HG03457 (cell line): Measurements from ENCODE around the gene BCHE.
A peak's percentile ranks its signal among the peaks of the same experiment; 100 is the strongest.
"Not testable (repeated sequence)": the region's sequence is repeated elsewhere in the genome, so short reads cannot be mapped to it uniquely, and the experiment has no call there.

Source experiments
- ATAC-seq: cut with Tn5 transposase; IDR thresholded peaks from one replicate; pipeline ENCODE4 v1.9.1; 2021; ENCODE audit warnings: moderate number of reproducible peaks; ENCODE audit not compliant: unreplicated experiment

Gene BCHE

GRCh38 chr3:165817160-165817709 lies 20.0 kb downstream of the BCHE start:
- no peak for ATAC-seq

- no peak for ATAC-seq
Observed at GRCh38 chr3:165816209-165816608, 21.0 kb downstream of the BCHE start.

GRCh38 chr3:165815682-165816081 lies 21.5 kb downstream of the BCHE start:
- ATAC-seq, result no peak

- ATAC-seq, result no peak
Observed at GRCh38 chr3:165814380-165814779, 22.8 kb downstream of the BCHE start.

DNA sequence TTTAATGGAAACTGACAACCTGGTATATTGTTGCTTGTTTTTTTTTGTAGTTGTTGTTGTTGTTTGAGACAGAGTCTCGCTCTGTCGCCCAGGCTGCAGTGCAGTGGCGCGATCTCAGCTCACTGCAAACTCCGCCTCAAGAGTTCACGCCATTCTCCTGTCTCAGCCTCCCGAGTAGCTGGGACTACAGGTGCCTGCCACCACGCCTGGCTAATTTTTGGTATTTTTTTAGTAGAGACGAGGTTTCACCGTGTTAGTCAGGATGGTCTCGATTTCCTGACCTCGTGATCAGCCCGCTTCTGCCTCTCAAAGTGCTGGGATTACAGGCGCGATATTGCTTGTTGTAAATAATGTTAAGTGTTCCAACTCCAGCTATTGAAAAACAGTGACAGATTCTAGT lies 29.3 kb downstream of the BCHE start:
- ATAC-seq, result not testable (repeated sequence)

DNA sequence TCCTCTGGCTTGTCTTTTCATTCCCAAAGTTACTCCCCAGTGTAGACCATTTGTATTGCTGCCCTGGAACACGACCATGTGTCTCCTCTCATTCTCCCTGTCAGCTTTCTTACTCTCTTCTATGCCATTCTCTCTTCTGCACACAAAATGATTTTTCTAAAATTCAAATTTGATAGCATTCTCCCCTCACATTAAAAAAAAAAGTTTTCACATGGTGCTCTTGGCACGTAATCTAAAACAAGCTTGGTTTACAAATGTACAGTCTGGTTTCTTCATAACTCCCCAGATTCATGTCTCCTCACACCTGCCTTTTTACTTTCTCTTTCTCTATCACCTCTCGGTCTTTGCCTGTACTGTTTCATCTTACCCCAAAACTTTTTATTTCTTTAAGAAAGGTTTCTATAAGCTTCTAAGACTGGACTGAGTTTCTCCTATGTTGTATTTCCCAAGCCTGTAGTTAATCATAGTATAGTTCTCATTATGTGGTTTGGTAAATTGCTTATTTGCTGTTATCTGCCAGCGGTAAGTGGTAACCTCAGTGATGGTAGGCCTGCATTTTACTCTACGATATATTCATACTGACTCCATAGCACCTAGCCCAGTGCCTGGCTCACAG lies 31.2 kb downstream of the BCHE start:
- peak; percentile 95 for ATAC-seq

GRCh38 chr3:165803471-165803870 lies 33.8 kb downstream of the BCHE start:
- no peak for ATAC-seq

- no peak for ATAC-seq
Observed at GRCh38 chr3:165800970-165801369, 36.3 kb downstream of the BCHE start.

GRCh38 chr3:165799026-165799425 lies 38.2 kb downstream of the BCHE start:
- no peak for ATAC-seq

DNA sequence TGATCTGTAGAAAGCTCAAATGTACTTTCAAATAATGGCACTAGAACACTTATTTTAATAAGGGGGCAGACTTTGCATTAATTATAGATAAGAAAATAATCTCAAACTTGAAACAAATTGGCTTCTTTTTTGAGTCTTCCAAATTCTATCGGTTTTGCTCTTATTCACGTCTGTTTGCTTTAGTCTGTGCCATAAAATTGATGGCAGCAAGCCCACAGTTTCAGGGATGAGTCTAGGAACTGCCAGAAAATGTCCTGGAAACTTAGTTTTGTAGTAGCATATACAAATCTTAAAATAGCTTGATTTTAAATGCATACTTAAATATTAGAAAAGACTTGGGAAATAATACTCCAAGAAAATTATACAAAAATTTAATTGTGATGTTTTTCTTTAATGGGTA lies 39.7 kb downstream of the BCHE start:
- no peak for ATAC-seq

DNA sequence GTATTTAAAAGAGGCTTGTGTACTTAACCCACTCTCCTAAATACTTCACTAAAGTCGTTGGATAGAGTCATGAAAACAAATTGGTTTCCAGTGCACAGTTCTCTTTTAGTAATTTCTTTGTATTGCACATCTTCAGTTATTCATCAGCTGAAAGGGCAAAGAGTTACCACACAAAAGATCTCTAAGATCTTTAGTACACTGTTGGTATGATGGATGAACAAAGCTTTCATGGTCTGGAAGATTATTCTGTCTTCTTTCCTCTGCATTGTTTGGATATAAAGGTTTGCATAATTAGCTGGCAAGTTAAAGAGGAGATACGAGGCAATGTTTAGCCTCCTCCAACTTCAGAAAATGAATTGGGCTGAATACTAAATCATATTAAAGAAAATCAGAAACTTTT lies 40.5 kb downstream of the BCHE start:
- ATAC-seq, result no peak

- no peak for ATAC-seq
Observed at GRCh38 chr3:165788531-165788930, 48.7 kb downstream of the BCHE start.

- ATAC-seq, result no peak
Observed at GRCh38 chr3:165786013-165786412, 51.2 kb downstream of the BCHE start.

DNA sequence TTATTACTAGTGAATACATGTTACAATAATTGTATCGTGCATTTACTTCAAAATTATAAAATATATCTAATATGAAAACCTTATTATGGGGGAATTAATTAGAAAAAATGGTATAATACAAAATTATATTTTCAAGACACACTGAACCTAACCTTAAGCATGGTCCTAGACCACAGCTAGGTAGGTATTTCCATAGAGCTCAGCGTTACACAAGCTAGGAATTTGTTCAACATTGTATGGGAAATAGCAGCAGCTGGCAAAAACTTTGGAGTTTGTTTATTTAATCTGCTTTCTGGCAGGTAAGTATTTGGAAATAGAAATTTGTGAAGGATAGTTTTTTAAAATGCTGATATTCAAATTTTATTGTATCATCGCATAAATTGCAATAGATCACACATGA lies 52.9 kb downstream of the BCHE start:
- ATAC-seq, result no peak

DNA sequence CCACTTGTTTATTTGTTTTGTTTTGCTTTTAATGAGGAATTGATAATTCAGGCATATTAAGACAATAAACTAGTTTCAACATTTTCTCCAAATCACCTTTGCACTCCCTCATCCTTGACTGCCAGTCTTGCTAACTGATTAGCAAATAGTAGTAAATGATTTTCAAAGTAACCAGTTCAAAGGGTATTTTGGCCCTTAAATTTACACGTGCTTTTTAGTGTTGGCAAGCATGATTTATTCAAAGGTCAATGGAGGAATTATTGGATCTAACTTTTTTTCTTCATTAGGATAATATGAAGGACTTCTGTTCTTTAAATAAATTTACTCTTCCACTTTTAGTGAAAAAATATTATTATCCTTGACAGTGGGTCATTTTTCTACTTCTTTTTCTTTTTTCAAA lies 53.8 kb downstream of the BCHE start:
- ATAC-seq, result no peak

- ATAC-seq, result no peak
Observed at GRCh38 chr3:165778891-165779290, 58.3 kb downstream of the BCHE start.

DNA sequence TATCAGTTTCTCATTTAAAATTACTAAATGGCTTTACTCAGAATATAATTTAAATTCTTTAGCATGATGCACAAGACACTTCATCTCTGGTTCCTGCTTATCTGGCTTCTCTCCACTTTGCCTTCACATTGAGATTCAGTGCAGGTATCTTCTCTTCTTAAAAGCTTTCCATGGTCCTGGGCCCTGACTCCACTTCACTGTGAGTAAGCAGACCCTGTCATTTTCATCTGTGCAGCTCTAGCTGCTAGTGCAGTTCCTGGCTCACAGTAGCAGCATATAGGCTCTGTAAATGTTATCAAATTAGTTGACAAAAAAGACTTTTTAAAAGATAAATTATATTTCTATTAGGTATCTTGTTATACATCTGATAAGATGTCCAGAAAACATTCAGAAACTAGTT lies 58.8 kb downstream of the BCHE start:
- no peak for ATAC-seq

- no peak for ATAC-seq
Observed at GRCh38 chr3:165775824-165776223, 61.4 kb downstream of the BCHE start.

DNA sequence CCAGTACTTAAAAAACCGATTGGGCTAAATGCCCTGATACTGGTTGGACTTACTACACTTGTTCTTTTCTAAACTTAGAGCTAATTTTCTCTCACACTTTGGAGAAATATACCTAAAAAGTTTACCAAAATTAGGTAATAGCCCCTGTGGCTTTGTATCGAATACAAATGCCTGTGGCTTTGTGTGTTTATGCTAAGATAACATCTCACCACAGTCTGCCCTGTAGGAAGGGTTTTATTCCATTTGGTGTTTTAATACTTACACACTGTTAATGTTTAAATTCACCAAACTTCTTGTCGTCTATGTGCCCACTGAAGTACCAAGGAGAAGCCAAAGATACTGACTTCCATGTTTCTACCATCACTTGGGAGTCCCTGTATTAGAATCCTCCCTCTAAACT lies 66.4 kb downstream of the BCHE start:
- ATAC-seq, result no peak

GRCh38 chr3:165768680-165769079 lies 68.5 kb downstream of the BCHE start:
- no peak for ATAC-seq

DNA sequence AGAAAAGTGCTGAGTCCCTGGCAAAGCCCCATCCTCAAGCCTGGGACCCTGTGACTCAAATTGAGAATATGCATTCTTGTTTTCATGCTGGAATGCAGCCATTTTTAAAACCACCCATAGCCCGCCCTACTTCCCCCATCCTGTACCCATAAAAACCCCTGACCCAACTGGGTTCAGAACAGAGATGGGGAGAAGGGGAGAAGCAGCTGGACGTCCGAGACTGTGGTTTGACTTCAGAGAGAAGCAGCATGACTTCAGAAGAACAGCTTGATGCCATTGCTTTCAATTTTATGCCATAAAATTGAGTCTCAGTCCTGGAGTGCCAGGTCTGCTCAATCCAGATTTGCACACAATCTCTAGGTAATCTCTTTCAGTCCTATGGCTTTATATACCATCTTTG lies 78.2 kb downstream of the BCHE start:
- ATAC-seq, result no peak

DNA sequence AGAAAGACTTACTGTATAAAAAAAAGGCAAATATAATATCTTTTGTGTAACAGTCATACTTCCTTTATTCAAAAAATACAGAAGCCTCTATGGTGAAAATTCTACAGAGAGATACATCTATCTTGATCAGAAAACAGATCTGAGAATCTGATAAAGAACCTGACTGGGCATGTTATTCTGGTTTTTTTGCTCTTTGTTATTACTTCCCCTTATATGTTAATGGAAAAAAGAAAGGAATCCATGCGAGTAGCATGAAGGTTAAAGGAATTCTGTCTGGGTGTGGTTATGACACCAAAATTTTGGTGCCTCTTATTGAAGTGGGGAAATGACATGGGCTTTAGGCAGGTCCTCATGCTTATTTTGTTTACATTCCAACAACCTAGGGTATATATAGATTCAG lies 81.7 kb downstream of the BCHE start:
- ATAC-seq, result no peak
